H1 (cell line): Measurements from ENCODE around the gene ZNF771. TPM values are rescaled to one million over a fixed set of nuclear protein-coding genes. Genes with fewer than 3 reads are reported as not detected.
A peak's percentile ranks its signal among the peaks of the same experiment; 100 is the strongest.

Experiments used
- ATF3 ChIP-seq: IDR thresholded peaks from 2 replicates; pipeline ENCODE4 v1.6.1; 2011; ENCODE audit warnings: low read depth, mild to moderate bottlenecking, low read length; ENCODE audit not compliant: insufficient read depth
- CBX5 ChIP-seq: fragments of 300-800, 300-1000 bp; sonication (generic); IDR thresholded peaks from 2 replicates; pipeline ENCODE4 v1.7.1; 2016; ENCODE audit warnings: antibody characterized with exemption, low read length, low read depth
- EGR1 ChIP-seq: IDR thresholded peaks from 2 replicates; pipeline ENCODE4 v1.6.1; 2011; ENCODE audit warnings: low read depth, low read length, borderline replicate concordance
- EZH2 ChIP-seq: fragments of 200-600 bp; sonication (generic); IDR thresholded peaks from 2 replicates; pipeline ENCODE4 v1.7.1; 2012; ENCODE audit warnings: low read depth, mild to moderate bottlenecking, moderate library complexity, low read length, inconsistent platforms; ENCODE audit not compliant: severe bottlenecking
- GTF2F1 ChIP-seq: IDR thresholded peaks from 2 replicates; pipeline ENCODE4 v1.6.1; 2012; ENCODE audit warnings: low read depth, low read length, improper control_type of control experiment, borderline replicate concordance
- HDAC6 ChIP-seq: IDR thresholded peaks from one replicate; pipeline ENCODE4 v1.7.1; 2012; ENCODE audit warnings: low read depth, mild to moderate bottlenecking, inconsistent platforms, low read length, moderate library complexity
- KDM4A ChIP-seq: IDR thresholded peaks from one replicate; pipeline ENCODE4 v1.7.1; 2012; ENCODE audit warnings: low read depth, mild to moderate bottlenecking, moderate library complexity, low read length, inconsistent platforms; ENCODE audit not compliant: severe bottlenecking
- NANOG ChIP-seq: IDR thresholded peaks from 2 replicates; pipeline ENCODE4 v1.6.1; 2011; ENCODE audit warnings: low read length, low read depth, mild to moderate bottlenecking, inconsistent platforms; ENCODE audit not compliant: insufficient read depth, poor library complexity, severe bottlenecking
- PHF8 ChIP-seq: fragments of 200-600 bp; sonication (generic); conservative IDR thresholded peaks from 2 replicates; pipeline ENCODE4 v1.7.1; 2012; ENCODE audit warnings: low read depth, mild to moderate bottlenecking, inconsistent platforms, low read length, moderate library complexity
- RBBP5 ChIP-seq: IDR thresholded peaks from 2 replicates; pipeline ENCODE4 v1.7.1; 2012; ENCODE audit warnings: low read depth, mild to moderate bottlenecking, inconsistent platforms, low read length, moderate library complexity, borderline replicate concordance
- RFX5 ChIP-seq: IDR thresholded peaks from 2 replicates; pipeline ENCODE4 v1.6.1; 2011; ENCODE audit warnings: low read depth, low read length, improper control_type of control experiment, borderline replicate concordance
- SIN3A ChIP-seq, 2 experiments: IDR thresholded peaks in 1 of 2; conservative IDR thresholded peaks in 1 of 2; 2 replicates each; pipeline ENCODE4 v1.6.1; 2011 to 2012; ENCODE audit warnings: low read length in 2 of 2, improper control_type of control experiment in 1 of 2, low read depth in 1 of 2, mild to moderate bottlenecking in 1 of 2
- TAF1 ChIP-seq: IDR thresholded peaks from 2 replicates; pipeline ENCODE4 v1.6.1; 2011; ENCODE audit warnings: mild to moderate bottlenecking, low read depth, low read length
- TAF7 ChIP-seq: optimal IDR thresholded peaks from 2 replicates; pipeline ENCODE3; 2011; ENCODE audit warnings: low read depth, mild to moderate bottlenecking, inconsistent platforms, low read length, moderate library complexity, borderline replicate concordance
- YY1 ChIP-seq: IDR thresholded peaks from 2 replicates; pipeline ENCODE4 v1.6.1; 2011; ENCODE audit warnings: low read depth, mild to moderate bottlenecking, low read length
- polyA plus RNA-seq, 7 experiments: library from polyadenylated mRNA; depleted of rRNA in 3 of 7; stranded (reverse) in 5 of 7; unstranded in 2 of 7; fragments of >200 nt in 5 of 7; fragments of 200-250 nt in 2 of 7; gene quantifications; 1 replicate in 5 of 7; 2 replicates in 1 of 7; 4 replicates in 1 of 7; pipeline versions ENCODE4 v1.2.1 to v1.2.3, GENCODE V29; 2011 to 2013; ENCODE audit warnings: missing spikeins in 2 of 7, mixed read lengths in 2 of 7
- total RNA-seq: library from RNA; stranded (reverse); fragmentation: NEBNext Ultra II Directional; extraction: Animal tissue kit (Norgen Biotek cat#: 25700); gene quantifications from 2 replicates; pipeline ENCODE4 v1.2.1, GENCODE V29; 2021

The ZNF771 gene
- total and polyA plus RNA-seq, 2 of the 8 experiments (the other 6 are each of a cell fraction or from before 2014, with no cell fraction given): 10.6 to 15.7 TPM

GRCh38 chr16:30377812-30378235 is 29.6 kb upstream of the ZNF771 start (continued):
- TF ChIP-seq EGR1 (peak; percentile 90), YY1 (no peak), PHF8 (no peak; the same call in none of the 2 replicates), SIN3A (conservative IDR thresholded peaks at IDR 0.05 in 1 of 2, IDR thresholded peaks at IDR 0.05 in 1 of 2; ENCODE audit: low read depth in 1 of 2, low read length in 2 of 2) (no peak), TAF7 (peak; percentile 38), NANOG (no peak), KDM4A (no peak), RFX5 (no peak), GTF2F1 (no peak), TAF1 (0 out of 2 replicates have a peak, but pooled peaks have one; percentile 56), EZH2 (no peak), RBBP5 (peak; percentile 45; the same call in 1 of the 2 replicates), ATF3 (no peak), HDAC6 (no peak), CBX5 (no peak)
